Endothelial cell of umbilical vein (primary cell): ENCODE results near the gene PCNT. TPM values are rescaled to one million over a fixed set of nuclear protein-coding genes. Genes with fewer than 3 reads are reported as not detected.

Source experiments
- BruUV-seq: library from RNA; stranded (reverse); fragments of 400-500 nt; replicated peaks from 2 replicates; lab custom pipeline; 2021; lab: Mats Ljungman, UMichigan
- CTCF ChIA-PET: fragments of 300-600, 350-600 bp; sonication (Branson Sonifier 250); formaldehyde crosslinking; loops from one replicate; lab custom pipeline; 2021; ENCODE audit warnings: antibody characterized with exemption, inconsistent platforms; lab: Charles Lee
- POLR2A ChIA-PET: fragments of 300-600, 350-600 bp; sonication (Branson Sonifier 250); formaldehyde crosslinking; loops from one replicate; lab custom pipeline; 2021; ENCODE audit warnings: antibody characterized with exemption, inconsistent platforms; lab: Charles Lee
- DNase-seq: peaks from one replicate; pipeline ENCODE4 v3.0.0-alpha.2; 2011; ENCODE audit warnings: low read depth, low spot score
- FAIRE-seq: peaks from 2 replicates; lab custom pipeline; 2011; peaks lifted over from hg19 to GRCh38; lab: Jason Lieb, UNC
- H2AFZ ChIP-seq: 2 replicates; pipeline ENCODE4 v1.6.0; 2012; ENCODE audit warnings: low read depth, low read length, control low read depth, inconsistent platforms
- H3K27ac ChIP-seq: 2 replicates; pipeline ENCODE4 v1.5.1; 2011; ENCODE audit warnings: low read depth, mild to moderate bottlenecking, control low read depth, low read length, moderate library complexity; ENCODE audit not compliant: insufficient read depth
- H3K27me3 ChIP-seq, 2 experiments: 2 replicates each; pipeline versions ENCODE4 v1.6.0 to v1.6.1; 2011; ENCODE audit warnings: low read length in 2 of 2, mixed read lengths in 1 of 2; ENCODE audit not compliant: control insufficient read depth in 2 of 2, insufficient read depth in 2 of 2
- H3K36me3 ChIP-seq, 2 experiments: 2 replicates in 1 of 2; 3 replicates in 1 of 2; pipeline ENCODE4 v1.5.1; 2011; ENCODE audit warnings: low read length in 2 of 2, mild to moderate bottlenecking in 1 of 2, moderate library complexity in 1 of 2; ENCODE audit not compliant: control insufficient read depth in 2 of 2, insufficient read depth in 2 of 2; ENCODE audit errors: extremely low read depth in 1 of 2
- H3K4me1 ChIP-seq: 3 replicates; pipeline ENCODE4 v1.5.1; 2011; ENCODE audit warnings: mild to moderate bottlenecking, low read length; ENCODE audit not compliant: control insufficient read depth, insufficient read depth; ENCODE audit errors: extremely low read depth
- H3K4me2 ChIP-seq: 2 replicates; pipeline ENCODE4 v1.6.1; 2011; ENCODE audit warnings: low read length, control low read depth, mixed read lengths; ENCODE audit not compliant: insufficient read depth
- H3K4me3 ChIP-seq, 3 experiments: fragments of 200-600 bp in 1 of 3; sonication (generic), shearing (Covaris generic) in 1 of 3; replicated peaks in 1 of 3; 2 replicates each; pipeline ENCODE4 v1.5.1; 2011 to 2016; ENCODE audit warnings: control low read depth in 3 of 3, low read length in 3 of 3, mild to moderate bottlenecking in 2 of 3, inconsistent platforms in 1 of 3, low read depth in 1 of 3, moderate library complexity in 1 of 3; ENCODE audit not compliant: insufficient read depth in 1 of 3
- H3K79me2 ChIP-seq: 2 replicates; pipeline ENCODE4 v1.6.0; 2012; ENCODE audit warnings: low read length, inconsistent platforms; ENCODE audit not compliant: control insufficient read depth, insufficient read depth
- H3K9ac ChIP-seq: replicated peaks from 2 replicates; pipeline ENCODE3; 2011; ENCODE audit warnings: low read length, control low read depth; ENCODE audit not compliant: insufficient read depth; ENCODE audit errors: extremely low read depth
- H3K9me1 ChIP-seq: replicated peaks from 3 replicates; pipeline ENCODE4 v1.6.0; 2011; ENCODE audit warnings: mild to moderate bottlenecking, low read length; ENCODE audit not compliant: control insufficient read depth, insufficient read depth; ENCODE audit errors: extremely low read depth
- H3K9me3 ChIP-seq: replicated peaks from 2 replicates; pipeline ENCODE4 v1.5.1; 2012; ENCODE audit warnings: low read length, inconsistent platforms; ENCODE audit not compliant: control insufficient read depth, insufficient read depth
- H4K20me1 ChIP-seq: replicated peaks from 2 replicates; pipeline ENCODE3; 2011; ENCODE audit warnings: mild to moderate bottlenecking, low read length; ENCODE audit not compliant: control insufficient read depth, insufficient read depth; ENCODE audit errors: extremely low read depth
- EZH2 ChIP-seq: IDR thresholded peaks from 2 replicates; pipeline ENCODE4 v1.6.1; 2012; ENCODE audit warnings: borderline replicate concordance, low read depth, mild to moderate bottlenecking, moderate library complexity, low read length, inconsistent platforms; ENCODE audit not compliant: severe bottlenecking
- FOS ChIP-seq: IDR thresholded peaks from 2 replicates; pipeline ENCODE4 v1.6.1; 2011; ENCODE audit warnings: mild to moderate bottlenecking, low read length, moderate library complexity, borderline replicate concordance; ENCODE audit not compliant: insufficient read depth
- GATA2 ChIP-seq: IDR thresholded peaks from 2 replicates; pipeline ENCODE4 v1.7.0; 2011; ENCODE audit warnings: low read depth, mild to moderate bottlenecking, moderate library complexity, mixed read lengths, low read length; ENCODE audit not compliant: insufficient read length, insufficient read depth
- JUN ChIP-seq: IDR thresholded peaks from 2 replicates; pipeline ENCODE4 v1.6.1; 2011; ENCODE audit warnings: borderline replicate concordance, low read depth; ENCODE audit not compliant: insufficient read length, insufficient read depth
- MAX ChIP-seq: IDR thresholded peaks from 2 replicates; pipeline ENCODE4 v1.6.1; 2011; ENCODE audit not compliant: insufficient read depth, insufficient read length
- MYC ChIP-seq: IDR thresholded peaks from one replicate; pipeline ENCODE4 v1.6.1; 2011; ENCODE audit warnings: mild to moderate bottlenecking, low read depth, low read length
- POLR2A ChIP-seq: IDR thresholded peaks from 2 replicates; pipeline ENCODE4 v1.6.1; 2012; ENCODE audit warnings: low read depth, mild to moderate bottlenecking, control low read depth, low read length
- POLR2AphosphoS5 ChIP-seq: IDR thresholded peaks from 2 replicates; pipeline ENCODE4 v1.6.1; 2012; ENCODE audit warnings: low read depth, mild to moderate bottlenecking, control low read depth, low read length, moderate library complexity; ENCODE audit not compliant: insufficient read depth
- dilution Hi-C: fragments of 300-500 bp; cut with MboI; formaldehyde crosslinking; loops from one replicate; pipeline ENCODE4 v1.15.0; 2019; ENCODE audit warnings: low sequenced_read_pairs; ENCODE audit not compliant: extremely low pct_ligation_motif_present
- intact Hi-C: fragments of 100-400 bp; cut with micrococcal nuclease; formaldehyde crosslinking; loops from one replicate; pipeline ENCODE4 v1.10.0; 2022
- polyA plus RNA-seq, 4 experiments: library from polyadenylated mRNA; depleted of rRNA in 3 of 4; stranded (reverse) in 3 of 4; unstranded in 1 of 4; fragments of >200 nt; gene quantifications; 2 replicates each; pipeline versions ENCODE4 v1.2.1 to v1.2.3, GENCODE V29; 2011 to 2012; ENCODE audit warnings: missing spikeins in 1 of 4
- total RNA-seq: library from RNA; stranded (reverse); gene quantifications from 2 replicates; pipeline ENCODE4 v1.2.3, GENCODE V29; 2021
- TF ChIP-seq, protein P1 (sequence below), 2 donors: IDR thresholded peaks; 1 replicate in 1 of 2; 2 replicates in 1 of 2; pipeline ENCODE4 v1.5.1; 2011; ENCODE audit warnings: low read length in 2 of 2, mild to moderate bottlenecking in 2 of 2, moderate library complexity in 2 of 2, control low read depth in 1 of 2, inconsistent platforms in 1 of 2, low read depth in 1 of 2; ENCODE audit not compliant: insufficient read depth in 1 of 2; ENCODE audit errors: extremely low read depth in 1 of 2

Gene PCNT
- total and polyA plus RNA-seq, 2 donors (not counting 3 experiments of a cell fraction or from before 2014, with no cell fraction given), result 9.6 to 49.5 TPM

DNA sequence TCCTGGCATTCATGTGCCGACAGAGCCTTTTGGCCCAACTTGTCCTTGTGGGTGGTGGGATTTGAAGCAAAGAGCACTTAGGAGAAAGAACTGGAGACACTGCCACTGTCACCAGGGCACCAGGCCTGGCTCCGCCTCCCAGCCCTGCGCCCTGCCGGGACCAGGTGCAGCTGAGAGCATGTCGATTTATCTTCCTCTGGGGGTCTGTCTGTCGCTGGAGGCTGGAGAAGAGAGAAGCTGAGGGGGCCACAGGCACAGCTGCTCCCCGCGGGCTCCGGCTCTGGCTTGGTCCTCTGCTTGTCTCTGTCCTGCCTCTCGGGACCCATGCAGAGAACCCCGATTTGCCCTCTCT, 28.2 kb downstream of the PCNT start:
- no peaks in the 10 kb centered on the region for H3K4me1 ChIP-seq
- TF ChIP-seq POLR2A, result no peak
- no peak for TF ChIP-seq FOS
- TF ChIP-seq, protein P1, sequence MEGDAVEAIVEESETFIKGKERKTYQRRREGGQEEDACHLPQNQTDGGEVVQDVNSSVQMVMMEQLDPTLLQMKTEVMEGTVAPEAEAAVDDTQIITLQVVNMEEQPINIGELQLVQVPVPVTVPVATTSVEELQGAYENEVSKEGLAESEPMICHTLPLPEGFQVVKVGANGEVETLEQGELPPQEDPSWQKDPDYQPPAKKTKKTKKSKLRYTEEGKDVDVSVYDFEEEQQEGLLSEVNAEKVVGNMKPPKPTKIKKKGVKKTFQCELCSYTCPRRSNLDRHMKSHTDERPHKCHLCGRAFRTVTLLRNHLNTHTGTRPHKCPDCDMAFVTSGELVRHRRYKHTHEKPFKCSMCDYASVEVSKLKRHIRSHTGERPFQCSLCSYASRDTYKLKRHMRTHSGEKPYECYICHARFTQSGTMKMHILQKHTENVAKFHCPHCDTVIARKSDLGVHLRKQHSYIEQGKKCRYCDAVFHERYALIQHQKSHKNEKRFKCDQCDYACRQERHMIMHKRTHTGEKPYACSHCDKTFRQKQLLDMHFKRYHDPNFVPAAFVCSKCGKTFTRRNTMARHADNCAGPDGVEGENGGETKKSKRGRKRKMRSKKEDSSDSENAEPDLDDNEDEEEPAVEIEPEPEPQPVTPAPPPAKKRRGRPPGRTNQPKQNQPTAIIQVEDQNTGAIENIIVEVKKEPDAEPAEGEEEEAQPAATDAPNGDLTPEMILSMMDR (IDR thresholded peaks at IDR 0.05; ENCODE audit: extremely low read depth in 1 of 2, insufficient read depth in 1 of 2, low read depth in 1 of 2, low read length in 2 of 2), result no peak
- no peak for TF ChIP-seq POLR2AphosphoS5
- TF ChIP-seq JUN, result no peak
- H3K4me2 ChIP-seq, result no peak overlapping the region
- H3K36me3 ChIP-seq, result peaks cover 7 to 48% of the 10 kb centered on the region in 2 experiments
- no peaks in the 10 kb centered on the region for H4K20me1 ChIP-seq
- no peak overlapping the region for H3K9ac ChIP-seq
- H3K27ac ChIP-seq, result no peak overlapping the region
- CTCF ChIA-PET, result interaction anchor here (1.4 kb wide), 1 partner anchor 18 kb away, joined by 4 read pairs; no protein-coding TSS in a partner anchor
- no peak for FAIRE-seq
- H3K4me3 ChIP-seq, result no peak overlapping the region
- dilution Hi-C loops, result no loop called here
- no peaks in the 10 kb centered on the region for H3K9me1 ChIP-seq
- DNase-seq, result no peak
- H3K79me2 ChIP-seq, result no peaks in the 10 kb centered on the region
- H2AFZ ChIP-seq, result no peak overlapping the region
- H3K9me3 ChIP-seq, result no peaks in the 10 kb centered on the region
- no peaks in the 10 kb centered on the region for H3K27me3 ChIP-seq
- intact Hi-C loops, result no loop called here
- no TSS peak for BruUV-seq
- POLR2A ChIA-PET, result no interaction called here

- Histone ChIP-seq H3K9ac (no peak overlapping the region), H3K4me3 (no peak overlapping the region), H4K20me1 (no peaks in the 10 kb centered on the region), H3K27me3 (no peaks in the 10 kb centered on the region), H3K4me2 (no peak overlapping the region), H3K9me1 (no peaks in the 10 kb centered on the region), H2AFZ (no peak overlapping the region), H3K36me3 (peaks cover 7 to 53% of the 10 kb centered on the region in 2 experiments), H3K4me1 (no peaks in the 10 kb centered on the region), H3K9me3 (no peaks in the 10 kb centered on the region), H3K79me2 (no peaks in the 10 kb centered on the region), H3K27ac (no peak overlapping the region)
- no TSS peak for BruUV-seq
- no peak for TF ChIP-seq GATA2
- TF ChIP-seq EZH2, result no peak
- no peak for TF ChIP-seq MYC
- TF ChIP-seq, protein P1 (IDR thresholded peaks at IDR 0.05; ENCODE audit: extremely low read depth in 1 of 2, insufficient read depth in 1 of 2, low read depth in 1 of 2, low read length in 2 of 2), result no peak
- no peak for TF ChIP-seq JUN
- no peak for TF ChIP-seq MAX
- TF ChIP-seq POLR2A, result no peak
- no peak for TF ChIP-seq POLR2AphosphoS5
- no peak for TF ChIP-seq FOS
- DNase-seq (no peak), FAIRE-seq (no peak)
- dilution Hi-C loops (no loop called here), intact Hi-C loops (no loop called here)
- POLR2A ChIA-PET, result no interaction called here
- CTCF ChIA-PET, result no interaction called here
Observed at GRCh38 chr21:46352913-46353312, 29.0 kb downstream of the PCNT start.
